Measurements from ENCODE around the gene RIT2.

Gene RIT2

DNA sequence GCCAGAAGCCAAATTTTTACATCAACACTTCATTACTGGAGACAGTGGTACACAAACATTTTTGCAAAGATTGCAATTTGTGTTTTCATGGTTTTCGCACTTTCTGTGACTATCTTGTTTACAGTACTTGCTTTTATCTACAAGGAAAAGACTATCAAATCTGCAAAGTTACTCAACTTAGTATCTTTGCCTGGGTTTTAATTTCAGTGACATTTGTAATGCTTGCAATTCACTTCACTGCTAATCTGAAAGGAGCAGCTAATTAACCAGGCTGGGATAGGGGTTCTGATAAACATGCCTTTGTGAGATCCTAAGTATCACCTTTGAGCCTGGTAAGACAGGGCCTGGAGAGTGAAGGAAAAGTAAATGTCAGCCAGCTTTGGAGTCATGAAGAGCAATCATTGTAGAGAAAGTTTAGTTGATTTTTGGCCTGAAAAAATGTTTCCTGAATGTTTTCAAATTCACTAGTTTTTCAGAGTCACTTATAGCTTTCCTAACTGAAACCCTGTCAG is 194.2 kb downstream of the RIT2 start:
- DNase-seq: no peak

DNA sequence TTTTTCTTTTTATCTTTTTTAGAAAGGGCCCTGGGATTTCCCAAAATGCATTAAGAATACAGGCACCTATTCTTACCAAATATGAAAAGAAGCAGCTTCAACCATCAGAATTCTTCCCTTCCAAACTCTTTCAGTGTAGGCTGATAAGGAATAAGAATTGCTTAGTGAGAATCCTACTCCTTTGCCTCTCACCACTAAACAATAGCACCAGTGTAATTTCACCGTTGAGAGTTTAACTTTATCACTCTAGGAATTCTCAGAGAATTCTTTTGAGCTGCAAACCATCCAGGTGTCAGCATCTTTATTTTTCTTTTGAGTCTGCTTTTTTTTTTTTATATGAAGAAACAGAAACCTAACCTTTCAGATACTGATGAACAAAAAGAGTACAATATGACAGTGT is 194.9 kb downstream of the RIT2 start:
- no peak for DNase-seq

DNA sequence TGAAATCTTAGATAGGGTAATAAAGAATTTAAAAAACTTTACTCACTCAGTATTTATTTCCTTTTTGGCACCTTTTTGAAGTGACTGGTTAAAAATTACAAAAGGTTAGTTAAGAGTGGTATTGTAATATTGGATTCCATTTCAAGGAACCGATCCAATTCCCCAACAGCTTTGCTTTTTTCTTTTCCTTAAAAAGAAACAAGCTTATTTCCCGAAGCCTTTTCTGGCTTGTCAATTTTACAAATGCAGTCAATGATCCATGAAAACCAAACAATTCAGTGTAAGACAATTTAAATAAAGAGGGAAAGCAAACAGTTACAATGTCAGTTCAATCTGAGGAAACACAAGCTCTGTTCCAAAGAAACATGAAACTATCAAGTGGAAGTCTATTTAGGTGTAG is 200.2 kb downstream of the RIT2 start:
- no peak for DNase-seq

DNA sequence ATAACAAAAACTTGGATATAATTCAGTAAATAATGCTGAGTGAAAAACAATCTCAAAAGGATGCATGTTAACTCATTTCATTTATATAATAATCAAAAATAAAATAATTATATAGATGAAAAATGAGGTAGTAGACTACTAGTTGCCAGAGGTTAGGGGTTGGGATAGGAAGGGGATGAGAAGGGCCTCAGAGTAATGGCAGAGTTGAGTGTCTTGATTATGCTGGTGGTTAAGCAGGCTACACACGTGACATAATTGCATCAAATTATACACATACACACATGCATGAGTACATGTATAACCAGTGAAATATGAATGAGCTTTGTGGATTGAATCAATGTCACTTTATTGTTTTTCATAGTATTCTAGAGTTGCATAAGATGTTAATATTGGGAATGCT is 201.0 kb downstream of the RIT2 start:
- DNase-seq: no peak

DNA sequence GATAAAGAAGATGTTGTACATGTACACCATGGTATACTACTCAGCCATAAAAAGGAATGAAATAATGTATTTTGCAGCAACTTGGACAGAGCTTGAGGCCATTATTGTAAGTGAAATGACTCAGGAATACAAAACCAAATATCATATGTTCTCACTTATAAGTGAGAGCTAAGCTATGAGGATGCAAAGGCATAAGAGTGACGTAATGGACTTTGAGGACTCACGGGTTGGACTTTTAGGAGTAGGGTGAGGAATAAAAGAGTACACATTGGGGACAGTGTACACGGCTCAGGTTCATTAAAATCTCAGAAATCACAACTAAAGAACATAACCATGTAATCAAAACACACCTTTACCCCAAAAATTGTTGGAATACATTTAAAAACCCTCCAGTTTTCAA is 206.4 kb downstream of the RIT2 start:
- no peak for DNase-seq

DNA sequence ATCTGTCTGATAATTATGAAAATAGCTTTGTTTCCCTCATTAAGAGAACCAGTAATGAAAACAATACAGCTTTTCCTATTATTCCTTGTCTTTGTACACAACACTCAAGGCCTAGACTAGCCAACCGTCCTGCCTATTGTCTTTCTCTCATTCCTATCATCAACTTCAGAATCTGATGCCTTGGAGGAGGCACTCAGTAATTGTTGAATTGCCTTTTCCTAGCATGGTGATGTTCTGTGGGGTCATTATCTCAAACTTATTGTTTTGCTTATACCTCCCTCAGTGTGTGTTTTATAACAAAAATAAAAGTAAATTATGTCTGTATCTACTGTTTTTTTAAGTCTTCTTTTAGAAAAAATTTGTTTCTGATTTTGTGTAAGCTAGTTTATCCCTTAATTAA is 208.7 kb downstream of the RIT2 start:
- no peak for DNase-seq

DNA sequence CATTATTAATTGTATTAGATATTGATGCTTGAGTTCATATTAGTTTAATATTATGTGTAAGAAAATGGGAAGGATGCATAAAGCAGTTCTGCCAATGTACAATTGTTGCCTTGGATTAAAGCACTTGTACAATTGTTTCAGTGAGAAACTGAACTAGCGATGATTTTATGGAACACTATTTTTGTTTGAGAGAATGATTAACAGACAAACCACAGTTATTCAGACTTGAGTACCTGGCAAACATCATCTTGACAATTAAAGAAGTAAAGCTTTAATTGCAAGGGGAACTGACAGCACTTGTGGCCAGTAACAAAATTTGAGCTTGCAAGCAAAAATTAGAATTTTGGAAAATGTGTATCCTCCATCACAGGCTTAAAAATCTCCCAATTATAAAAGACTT is 214.3 kb downstream of the RIT2 start:
- DNase-seq: no peak

DNA sequence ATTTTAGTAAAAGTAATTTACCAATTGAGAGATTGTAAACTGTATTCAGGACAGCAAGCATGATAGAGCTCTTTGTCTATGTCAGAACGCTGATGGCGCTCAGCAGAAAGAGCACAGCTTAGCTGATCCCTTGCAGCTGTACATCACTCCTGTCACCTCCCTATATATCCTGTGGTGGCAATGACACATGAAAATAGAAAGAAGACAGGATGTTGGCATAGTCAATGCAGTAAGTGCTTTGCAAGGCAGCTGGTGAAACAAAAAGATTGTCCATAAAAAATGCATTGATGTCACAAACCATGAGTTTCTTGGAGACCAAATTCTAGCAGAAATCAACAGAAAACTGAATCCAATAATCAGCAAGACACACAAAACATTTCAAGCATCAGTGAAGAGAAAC is 221.5 kb downstream of the RIT2 start:
- DNase-seq: no peak

DNA sequence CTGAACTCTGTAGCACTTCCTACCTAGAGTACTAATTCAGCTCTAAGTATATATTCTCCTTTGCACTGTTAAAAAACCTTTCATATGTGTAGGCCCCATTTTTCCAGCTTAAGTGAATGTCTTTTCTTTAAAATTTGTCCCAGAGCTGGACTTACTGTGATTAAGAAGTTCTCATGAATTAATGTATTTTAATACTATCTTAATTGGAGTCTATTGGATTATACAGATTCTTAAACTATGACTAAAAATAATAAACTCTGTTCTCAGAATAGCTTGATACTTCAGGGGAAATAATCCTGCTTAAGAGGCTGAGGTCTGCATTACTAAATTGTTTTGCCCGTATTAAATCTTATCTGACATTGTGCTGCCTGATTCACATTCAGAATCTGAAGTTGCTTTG is 223.3 kb downstream of the RIT2 start:
- DNase-seq: no peak

DNA sequence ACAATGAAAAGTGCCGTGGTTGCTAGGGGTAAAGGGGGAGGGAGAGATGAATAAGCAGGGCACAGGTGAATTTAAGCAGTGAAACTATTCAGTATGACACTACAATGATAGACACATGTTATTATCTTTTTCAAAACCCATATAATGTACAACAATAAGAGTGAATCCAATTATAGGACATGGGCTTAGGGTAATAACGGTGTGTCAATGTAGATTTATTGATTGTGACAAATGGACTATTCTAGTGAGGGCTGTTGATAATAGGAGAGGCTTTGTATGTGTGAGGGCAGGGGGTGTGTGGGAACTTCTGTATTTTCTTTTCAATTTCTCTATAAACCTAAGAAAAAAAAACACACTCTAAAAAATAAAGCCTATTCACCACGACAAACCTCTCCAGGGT is 223.8 kb downstream of the RIT2 start:
- no peak for DNase-seq

DNA sequence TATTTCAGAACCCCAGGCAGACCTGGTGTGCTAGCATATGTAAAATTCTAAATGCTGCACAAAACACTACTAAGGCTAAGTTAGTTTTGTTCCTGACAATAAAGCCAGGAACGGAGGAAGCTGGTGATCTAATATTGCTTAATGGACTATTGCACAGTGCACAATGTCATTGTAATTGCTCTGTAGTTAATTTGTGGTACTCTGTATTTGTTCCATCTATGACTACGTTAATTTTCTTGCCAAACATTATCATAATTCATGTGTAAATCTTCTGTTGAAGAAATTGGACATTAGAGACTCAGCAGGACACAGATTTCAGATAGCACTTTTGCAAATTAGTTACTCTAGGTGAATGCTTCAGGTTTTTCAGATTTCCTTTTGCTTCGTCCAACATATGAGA is 232.3 kb downstream of the RIT2 start:
- no peak for DNase-seq

DNA sequence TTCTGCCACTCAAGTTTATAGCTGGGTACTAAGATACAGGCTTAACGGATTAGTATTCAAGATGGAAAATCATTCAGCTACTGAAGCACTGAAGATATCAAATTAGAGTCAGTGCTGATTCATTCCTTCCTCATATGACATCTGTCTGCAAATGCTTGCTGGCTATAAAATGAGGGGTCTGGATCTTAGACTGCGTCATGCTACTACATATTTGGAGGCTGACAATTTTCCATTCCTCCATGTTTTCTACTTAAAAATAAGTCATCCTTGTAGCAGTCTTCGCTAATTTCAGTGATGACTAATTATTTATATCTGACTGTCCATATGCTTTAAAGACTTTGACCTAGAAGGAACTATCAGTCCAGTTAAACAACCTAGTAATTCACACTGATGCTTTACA is 233.4 kb downstream of the RIT2 start:
- DNase-seq: no peak

DNA sequence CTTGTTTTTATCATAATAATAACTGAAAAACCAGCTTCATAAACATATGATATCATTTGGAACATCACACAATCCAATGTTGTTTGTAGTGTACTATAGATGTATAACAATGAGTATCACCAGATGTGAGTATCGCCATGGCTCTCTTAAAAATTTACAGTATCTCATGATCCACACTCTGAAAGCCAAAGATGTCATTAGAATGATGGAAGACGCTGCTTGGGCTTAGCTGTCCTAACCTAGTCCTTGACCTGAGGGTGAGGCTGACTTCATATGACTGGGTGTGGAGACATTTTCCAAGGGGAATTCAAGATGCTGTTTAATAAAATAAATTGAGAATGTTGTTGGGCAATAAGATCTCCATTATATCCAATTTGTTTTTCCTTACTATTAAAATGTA is 242.6 kb downstream of the RIT2 start:
- no peak for DNase-seq

DNA sequence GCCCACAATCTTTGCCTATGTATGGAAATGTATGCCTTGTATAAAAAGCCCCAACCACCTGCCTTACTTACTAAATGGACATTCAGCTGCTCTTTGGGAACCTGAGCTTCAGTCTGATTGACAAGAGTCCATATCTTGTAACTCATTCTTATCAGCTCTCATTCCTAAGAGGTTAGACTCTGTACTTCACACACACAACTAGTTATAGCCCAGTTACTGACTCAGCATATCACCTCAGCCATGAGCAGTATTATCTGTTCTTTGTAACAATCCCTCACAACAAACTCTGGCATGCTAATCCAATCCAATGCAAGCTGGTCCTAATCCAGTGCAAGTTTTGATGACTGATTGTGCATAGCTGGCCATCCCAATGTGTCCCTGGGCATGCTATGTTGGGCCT is 250.6 kb downstream of the RIT2 start:
- DNase-seq: no peak

DNA sequence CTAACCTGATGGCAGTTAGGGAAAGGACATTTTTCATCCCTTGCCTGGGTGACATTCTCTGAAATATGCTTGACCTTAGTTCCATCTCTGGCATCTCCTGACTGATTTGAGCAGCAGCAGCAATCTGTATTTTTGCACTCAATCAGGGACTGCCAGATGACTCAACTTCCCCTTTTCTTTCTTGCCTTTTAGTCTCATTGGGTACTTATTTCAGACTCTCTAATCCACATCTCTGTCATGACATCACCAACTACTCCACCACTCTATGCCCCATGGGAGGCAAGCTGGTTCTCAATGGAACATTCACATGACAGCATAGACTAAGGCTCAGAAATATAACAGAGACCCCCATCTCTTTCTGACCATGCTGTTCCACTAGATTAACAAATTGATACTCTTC is 254.2 kb downstream of the RIT2 start:
- DNase-seq: no peak

DNA sequence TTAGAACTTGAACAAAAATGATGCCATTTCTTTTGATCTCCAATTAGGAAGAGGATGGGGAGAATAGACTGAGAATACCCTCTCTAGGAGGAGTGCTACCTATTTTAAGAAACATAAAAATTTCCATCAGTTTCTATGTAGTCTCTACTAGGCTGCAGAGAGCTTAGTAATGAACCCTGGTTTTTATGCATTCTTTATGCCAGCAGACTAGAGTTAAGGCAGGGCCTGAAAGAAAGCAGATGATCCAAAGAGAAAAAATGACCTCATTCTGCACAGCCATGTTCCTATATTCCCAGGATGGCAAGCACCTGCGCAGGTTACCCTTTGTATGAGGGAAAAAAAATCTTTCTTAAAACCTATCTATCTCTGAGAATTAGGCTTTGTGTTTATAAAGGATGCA is 254.9 kb downstream of the RIT2 start:
- DNase-seq: no peak

DNA sequence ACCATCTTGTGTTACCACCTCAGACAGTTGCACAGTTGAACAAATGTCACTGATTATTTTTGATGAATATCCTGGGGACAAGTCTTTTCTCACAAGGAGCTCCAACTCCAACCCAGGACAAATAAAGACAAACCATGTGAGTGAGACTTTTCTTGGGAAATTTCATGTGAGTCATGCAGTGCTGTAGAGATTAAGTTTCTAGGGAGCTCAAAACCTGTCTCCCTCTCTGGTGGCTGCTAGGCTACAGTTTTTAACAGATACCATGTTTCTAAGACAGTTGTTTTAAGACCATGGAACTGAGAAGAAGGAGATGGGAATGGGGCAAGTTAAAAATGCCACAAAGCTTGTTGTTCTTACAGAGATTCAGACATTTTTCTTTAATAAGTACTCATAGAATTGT is 255.5 kb downstream of the RIT2 start:
- DNase-seq: no peak

DNA sequence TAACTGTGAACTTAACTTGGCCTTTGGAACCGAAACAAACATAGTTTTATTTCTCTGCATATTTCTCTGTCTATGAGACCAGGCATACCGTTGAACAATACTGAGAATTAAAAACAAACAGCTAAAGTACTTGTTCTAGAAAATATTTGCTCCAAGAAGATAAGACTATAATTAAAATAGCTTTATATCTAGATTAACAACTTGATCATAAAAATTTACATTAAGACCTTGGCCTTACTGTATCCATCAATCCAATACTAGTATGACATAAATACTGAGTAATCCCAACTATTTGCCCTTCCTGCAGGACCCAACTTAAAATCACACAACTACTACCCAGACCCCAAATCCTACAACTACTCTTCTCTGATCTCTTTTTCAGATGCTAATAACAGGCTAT is 260.9 kb downstream of the RIT2 start:
- no peak for DNase-seq

DNA sequence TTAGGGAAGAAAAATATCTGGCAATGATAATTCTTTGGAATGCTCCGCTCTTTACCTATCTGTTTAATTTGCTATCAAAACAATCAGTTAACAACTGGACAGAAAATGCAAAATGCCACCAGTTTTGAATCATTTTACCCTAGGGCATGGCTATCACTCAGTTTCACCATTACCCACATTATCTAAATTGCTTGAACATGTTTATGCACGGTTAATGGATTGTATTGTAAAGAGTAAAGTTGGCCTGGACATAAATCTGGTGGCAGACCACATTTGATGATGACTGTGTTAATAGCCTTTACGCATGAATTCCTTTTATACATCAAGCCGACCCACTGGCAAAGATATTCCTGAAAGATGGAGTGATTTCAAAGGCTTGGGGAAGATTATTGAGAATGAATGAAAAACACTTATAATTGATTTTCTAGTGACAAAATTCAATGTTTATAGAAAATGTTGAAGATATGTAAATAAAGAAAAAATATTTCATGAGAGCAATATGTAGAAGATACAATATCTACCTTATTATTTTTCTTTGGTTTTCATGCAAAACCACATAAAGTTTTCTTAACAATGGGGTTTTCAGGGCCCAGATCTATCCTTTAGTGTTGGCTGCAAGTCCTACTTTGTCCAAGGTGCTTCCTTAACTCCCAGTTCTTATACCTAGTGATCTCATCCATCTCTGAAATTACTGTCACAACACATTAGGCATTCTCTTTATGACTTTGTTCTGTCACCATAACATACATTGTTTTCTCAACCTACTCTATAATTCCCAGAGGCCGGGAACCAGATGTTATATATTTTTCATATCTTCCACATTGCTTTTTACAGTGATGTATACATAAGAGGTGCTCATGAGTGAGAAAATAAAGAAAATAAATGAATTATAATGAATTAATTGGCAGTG is 265.1 kb downstream of the RIT2 start:
- DNase-seq: no peak

DNA sequence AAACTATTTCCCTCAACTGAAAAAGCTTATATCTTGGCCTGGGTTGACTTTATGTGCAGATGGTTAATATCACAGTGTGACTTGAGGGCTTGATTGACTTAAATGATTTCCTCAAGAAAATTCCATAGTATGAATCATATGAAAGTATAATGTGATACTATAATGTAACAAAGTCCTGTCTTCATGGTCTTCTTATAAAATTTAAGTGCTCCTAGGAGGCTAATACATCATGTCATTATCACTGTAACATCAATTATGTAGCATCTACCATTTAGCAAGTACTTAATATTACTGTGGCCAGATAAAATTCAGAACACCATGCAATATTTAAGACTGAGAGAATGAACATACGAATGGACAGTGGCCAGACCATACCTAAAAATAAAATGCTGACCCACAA is 276.1 kb downstream of the RIT2 start:
- no peak for DNase-seq

DNA sequence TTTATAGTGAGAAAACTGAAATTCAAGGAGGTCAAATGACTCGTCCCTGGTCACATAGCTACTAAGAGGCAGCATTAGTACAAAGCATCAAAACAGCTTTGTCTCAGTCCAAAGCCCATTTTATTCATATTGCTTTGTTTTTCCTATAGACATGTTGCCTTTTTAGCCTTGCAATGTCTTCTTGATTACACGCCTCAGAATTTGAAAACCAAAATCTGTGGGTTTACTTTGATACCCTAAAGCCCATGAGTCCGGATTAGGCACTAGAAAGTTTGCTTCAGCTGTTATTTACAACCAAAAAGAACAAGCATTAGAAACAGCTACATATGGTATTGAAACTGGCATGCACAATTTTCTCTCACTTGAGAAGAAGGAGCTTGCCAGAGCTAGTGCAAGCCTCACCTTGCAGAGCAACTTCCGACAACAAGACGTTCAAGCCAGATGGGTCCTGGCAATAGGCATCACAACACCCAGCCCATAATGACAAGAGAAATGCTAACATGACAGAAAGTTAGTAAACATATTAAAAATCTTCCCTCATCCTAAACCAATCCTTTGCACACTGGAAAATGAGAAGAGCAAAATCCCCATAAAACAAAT is 276.8 kb downstream of the RIT2 start:
- no peak for DNase-seq

DNA sequence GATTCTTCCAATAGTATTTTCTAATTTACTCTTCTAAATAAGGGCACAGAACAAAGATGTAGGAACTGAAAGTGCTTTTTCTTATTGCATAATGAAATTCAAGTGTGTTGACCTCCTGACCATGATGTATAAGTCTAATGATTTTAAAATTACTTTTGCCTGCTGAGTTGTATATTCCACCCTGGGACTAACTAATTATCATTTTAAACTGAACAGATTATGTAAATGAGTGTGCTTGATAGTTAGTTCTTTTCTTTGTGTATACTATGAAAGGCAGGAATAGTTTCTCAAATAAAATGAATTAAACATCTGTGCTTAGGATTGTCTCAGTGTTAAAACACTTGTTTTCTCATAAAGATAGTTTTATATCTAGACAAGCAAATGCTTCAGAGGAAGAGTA is 284.5 kb downstream of the RIT2 start:
- DNase-seq: no peak

DNA sequence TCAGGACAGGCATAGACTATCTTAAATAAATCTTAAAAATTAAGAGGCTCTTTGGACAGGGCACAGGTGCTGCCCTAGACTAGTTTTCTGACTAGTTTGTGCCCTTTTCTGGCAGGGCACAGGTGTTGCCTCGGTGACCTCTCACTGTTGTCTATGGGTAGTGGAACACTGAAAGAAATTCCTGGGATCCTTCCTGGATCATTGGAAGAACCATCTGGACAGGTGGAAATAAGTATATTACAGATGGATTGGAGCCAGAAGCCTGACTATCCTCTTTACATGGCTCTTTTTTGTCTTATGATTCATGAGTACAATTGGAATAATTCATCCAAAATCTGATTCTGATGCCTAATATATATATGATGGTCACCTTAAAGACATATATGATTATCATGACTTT is 286.6 kb downstream of the RIT2 start:
- DNase-seq: no peak

DNA sequence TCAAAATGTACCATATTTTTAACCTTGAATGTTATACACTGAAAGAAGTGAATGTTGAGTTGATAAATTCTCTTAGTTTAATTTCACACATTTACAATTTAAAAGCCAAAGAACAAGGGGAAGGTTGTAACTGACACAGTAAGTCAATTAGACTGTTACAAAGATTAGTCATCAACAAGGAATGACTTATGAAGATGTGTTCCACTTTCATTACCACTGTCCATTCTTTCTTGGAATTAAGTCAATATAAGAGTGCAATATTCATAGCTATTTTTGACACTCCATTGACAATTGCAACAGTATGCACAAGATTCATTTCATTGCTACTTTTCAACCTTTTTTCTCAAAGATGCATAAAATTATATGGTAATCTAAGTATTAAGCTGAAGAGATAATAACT is 291.3 kb downstream of the RIT2 start:
- no peak for DNase-seq

DNA sequence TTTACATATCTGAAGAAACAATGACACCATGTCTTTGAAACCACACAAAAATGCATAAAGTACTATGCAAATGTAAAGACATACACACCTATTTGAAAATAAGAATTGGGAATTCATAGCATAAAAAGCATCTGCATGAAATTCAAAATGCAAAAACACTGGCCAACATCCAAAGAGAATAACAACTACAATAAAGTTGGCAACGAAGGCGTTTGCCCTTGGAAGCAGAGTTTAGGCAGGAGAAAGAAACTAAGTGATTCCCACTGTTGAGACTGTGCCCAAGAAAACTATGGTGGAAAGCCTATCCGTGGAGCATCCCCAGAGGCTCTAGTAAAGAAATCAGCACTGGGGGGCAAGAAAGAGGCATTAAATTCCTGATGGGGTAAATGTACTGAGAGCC is 292.8 kb downstream of the RIT2 start:
- no peak for DNase-seq

All from CD4-positive, alpha-beta T cell treated with Interferon alpha-2 for 1 hour (primary cell).